Measurements from ENCODE around the gene SCIN.

- TF ChIP-seq CTCF (IDR thresholded peaks at IDR 0.05) (peak in 3 of 6 experiments; percentile 8 to 43 (median 26)), POLR2A (IDR thresholded peaks at IDR 0.05) (no peak)
These were observed 115.0 kb downstream of the SCIN start for GRCh38 chr7:12685550-12685949.

Measured in adrenal gland (tissue), 5 donors.